Spleen (tissue), 7 donors: ENCODE measurements around the gene HS3ST1.

ENCODE experiments used
- POLR2AphosphoS5 ChIP-seq, 3 donors: sonication (generic); formaldehyde crosslinking; IDR thresholded peaks; one replicate each; pipeline ENCODE4 v1.5.1; 2017; ENCODE audit warnings: antibody characterized with exemption in 3 of 3
- TF ChIP-seq, protein P1 (sequence below), 11 experiments: fragments of 200-600 bp in 7 of 11; fragments of 450-650 bp in 4 of 11; sonication (generic) in 4 of 11; IDR thresholded peaks in 8 of 11; conservative IDR thresholded peaks in 3 of 11; 1 replicate in 7 of 11; 2 replicates in 4 of 11; pipeline versions ENCODE4 v1.4.0 to v1.8.0; 2016 to 2021; ENCODE audit warnings: antibody characterized with exemption in 11 of 11, inconsistent platforms in 4 of 11, mild to moderate bottlenecking in 1 of 11
- donor health status: DM: no; HTN: no; CAD: no; lungs with moderate emphysema.
- donor health status: DM: no; HTN: no; CAD: no.
- donor health status: DM: no; HTN: no; CAD: no.

DNA sequence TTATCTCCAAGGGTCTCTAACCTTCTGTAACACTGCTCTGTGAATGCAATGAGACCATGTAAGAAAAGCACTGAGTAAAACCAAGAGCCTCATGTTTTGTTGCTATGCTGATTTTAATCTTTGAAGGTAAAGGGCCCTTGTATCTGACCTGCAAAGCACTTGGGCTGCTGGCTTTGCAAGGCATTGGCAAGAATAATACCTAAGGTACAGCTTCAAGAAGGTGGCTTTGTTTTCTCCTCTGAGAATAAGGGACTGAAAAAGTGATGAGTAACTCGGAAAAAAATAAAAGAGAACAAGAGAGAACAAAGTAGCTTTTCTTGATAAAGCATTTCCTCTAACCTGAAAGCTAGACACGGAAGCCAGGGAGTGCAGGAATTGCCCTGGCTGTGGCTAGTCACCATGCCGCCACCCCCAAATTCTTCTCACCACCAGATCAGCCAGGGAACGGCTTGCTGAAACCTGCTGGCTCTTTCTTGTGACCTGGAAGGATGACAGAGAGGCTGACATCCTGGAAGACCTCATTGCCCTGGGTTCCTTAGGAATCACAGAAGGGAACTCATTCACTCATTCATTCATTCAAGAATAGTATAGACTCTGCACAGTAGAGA, 41.8 kb upstream of the HS3ST1 start:
- no peak for TF ChIP-seq POLR2AphosphoS5 (IDR thresholded peaks at IDR 0.05)
- TF ChIP-seq, protein P1, sequence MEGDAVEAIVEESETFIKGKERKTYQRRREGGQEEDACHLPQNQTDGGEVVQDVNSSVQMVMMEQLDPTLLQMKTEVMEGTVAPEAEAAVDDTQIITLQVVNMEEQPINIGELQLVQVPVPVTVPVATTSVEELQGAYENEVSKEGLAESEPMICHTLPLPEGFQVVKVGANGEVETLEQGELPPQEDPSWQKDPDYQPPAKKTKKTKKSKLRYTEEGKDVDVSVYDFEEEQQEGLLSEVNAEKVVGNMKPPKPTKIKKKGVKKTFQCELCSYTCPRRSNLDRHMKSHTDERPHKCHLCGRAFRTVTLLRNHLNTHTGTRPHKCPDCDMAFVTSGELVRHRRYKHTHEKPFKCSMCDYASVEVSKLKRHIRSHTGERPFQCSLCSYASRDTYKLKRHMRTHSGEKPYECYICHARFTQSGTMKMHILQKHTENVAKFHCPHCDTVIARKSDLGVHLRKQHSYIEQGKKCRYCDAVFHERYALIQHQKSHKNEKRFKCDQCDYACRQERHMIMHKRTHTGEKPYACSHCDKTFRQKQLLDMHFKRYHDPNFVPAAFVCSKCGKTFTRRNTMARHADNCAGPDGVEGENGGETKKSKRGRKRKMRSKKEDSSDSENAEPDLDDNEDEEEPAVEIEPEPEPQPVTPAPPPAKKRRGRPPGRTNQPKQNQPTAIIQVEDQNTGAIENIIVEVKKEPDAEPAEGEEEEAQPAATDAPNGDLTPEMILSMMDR (IDR thresholded peaks at IDR 0.05 in 8 of 11, conservative IDR thresholded peaks at IDR 0.05 in 3 of 11), result no peak
